COLO668 (cell line): ENCODE measurements around the gene SLC35D2.
"Not testable (repeated sequence)": the region's sequence is repeated elsewhere in the genome, so short reads cannot be mapped to it uniquely, and the experiment has no call there.

Experiments
- DNase-seq: peaks from one replicate; lab custom pipeline; 2025; ENCODE audit not compliant: unreplicated experiment; lab: John Stamatoyannopoulos, UW

Gene SLC35D2

GRCh38 chr9:96317335-96317980, 66.1 kb downstream of the SLC35D2 start:
- DNase-seq: peak; percentile 4

- DNase-seq: no peak
Measured at GRCh38 chr9:96309850-96310249, 73.7 kb downstream of the SLC35D2 start.

DNA sequence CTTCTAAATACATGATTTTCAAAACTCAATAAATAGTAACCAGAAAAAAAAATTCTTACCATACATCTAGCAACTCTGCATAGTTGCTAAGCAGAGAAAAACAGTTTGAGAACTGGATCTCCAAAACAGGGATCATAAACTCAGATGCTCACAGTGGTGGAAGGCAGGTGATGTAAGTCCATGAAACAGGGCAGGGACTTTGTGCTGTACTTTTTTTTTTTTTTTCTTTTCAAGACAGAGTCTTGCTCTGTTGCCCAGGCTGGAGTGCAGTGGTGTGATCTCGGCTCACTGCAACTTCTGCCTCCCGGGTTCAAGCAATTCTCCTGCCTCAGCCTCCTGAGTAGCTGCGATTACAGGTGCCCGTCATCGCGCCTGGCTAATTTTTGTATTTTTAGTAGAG, 76.6 kb downstream of the SLC35D2 start:
- DNase-seq: not testable (repeated sequence)

- DNase-seq: no peak
Measured at GRCh38 chr9:96305171-96305570, 78.3 kb downstream of the SLC35D2 start.

DNA sequence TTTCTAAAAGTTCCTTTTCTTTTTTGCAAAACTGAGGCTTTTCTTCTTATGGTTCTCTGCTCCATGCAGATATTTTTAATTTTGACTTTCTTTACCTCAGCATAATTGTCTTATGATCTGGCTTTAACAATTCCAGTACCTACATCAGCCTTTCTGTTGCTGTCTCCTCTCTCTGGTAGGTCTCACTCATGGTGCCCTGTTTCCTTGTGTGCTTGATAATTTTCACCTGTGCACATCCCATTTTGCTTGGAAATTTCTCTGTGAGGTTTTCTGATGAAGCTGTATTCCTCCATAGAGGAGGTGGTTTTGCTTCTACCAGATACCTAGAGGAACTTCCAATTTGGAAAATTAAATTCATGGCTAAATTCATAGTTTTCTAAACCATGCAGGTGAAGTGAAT, 79.3 kb downstream of the SLC35D2 start:
- DNase-seq: no peak

DNA sequence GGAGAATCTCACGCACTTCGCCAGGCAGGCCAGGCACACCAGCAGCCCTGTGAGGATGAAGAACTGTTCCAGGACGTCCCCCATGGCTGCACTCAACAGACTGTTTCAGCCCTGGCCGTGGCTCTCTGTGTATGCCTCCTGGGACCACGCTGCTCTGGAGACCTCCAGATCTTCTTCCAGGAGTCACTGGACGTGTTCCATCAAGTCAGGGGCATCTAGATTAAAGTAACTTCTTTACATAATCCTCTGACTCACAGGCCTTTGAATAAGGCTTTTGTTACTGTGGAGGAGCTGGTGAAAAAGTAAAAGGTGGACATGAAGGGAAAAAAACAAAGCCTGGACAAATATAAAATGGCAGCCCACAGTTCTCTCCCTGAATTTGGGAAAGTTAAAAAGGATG, 81.5 kb downstream of the SLC35D2 start, which contains the start of gene HSD17B3:
Gene HSD17B3 (minus strand): TSS at position 156 of the 400 bp plus-strand sequence. CDS start 72 bp downstream, at position 84.
- no peak for DNase-seq

DNA sequence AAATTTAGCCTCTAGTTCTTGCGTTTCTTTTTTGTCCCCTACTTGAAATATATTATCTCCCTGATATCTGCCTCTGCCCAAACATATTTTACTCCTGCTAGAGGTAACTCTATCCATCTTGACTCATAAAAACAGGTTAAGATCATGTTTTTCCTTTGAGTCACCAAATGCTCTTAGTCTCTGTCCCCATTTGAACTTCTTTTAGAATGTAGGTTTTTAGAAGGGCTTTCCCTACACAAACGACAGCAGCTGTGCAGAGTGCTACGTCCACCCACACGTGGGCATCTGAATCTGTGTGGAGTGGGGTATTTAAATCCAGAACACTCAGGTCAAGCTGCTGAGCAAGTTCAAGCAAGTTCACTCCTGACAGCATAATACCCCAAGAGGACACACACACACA, 83.7 kb downstream of the SLC35D2 start:
- no peak for DNase-seq

DNA sequence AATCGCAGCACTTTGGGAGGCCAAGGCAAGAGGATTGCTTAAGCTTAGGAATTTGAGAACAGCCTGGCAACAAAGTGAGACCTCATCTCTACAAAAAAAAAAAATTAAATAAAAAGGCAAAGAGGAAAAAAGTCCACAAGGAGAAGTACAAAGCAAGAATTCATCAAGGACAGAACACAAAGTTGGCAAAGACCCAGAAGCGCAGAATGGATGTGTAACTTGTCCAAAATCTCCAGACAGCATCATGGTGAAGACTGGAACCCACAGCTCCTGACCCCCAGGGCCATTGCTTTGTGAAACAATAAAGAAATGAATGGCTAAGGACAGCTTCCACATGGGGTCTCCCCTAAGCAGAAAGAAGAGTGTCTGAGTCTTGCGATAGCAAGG, 89.4 kb downstream of the SLC35D2 start:
- DNase-seq: no peak

- peak; percentile 3 for DNase-seq
Measured at GRCh38 chr9:96293498-96294158, 89.9 kb downstream of the SLC35D2 start.

GRCh38 chr9:96289392-96289791, 94.1 kb downstream of the SLC35D2 start:
- DNase-seq: no peak

DNA sequence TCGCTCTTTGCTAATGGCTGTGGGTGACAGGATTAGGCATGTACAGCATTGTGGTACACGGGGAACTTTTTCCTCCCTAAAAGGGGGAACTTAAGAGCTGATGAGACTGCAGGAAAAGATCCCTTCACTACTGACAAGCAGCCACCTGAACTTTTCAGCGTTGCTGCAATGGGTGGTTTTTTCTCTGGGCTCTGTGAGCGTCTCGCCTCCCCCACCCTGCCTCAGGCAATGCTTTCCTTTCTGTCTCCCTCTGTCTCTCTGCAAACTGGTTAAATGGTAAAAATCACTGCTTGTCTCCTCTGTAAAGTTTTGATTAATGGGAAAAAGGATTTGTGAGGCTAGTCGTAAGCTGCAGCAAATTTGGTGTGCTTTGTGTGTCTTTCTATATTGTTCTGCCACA, 101.9 kb downstream of the SLC35D2 start:
- DNase-seq: no peak

DNA sequence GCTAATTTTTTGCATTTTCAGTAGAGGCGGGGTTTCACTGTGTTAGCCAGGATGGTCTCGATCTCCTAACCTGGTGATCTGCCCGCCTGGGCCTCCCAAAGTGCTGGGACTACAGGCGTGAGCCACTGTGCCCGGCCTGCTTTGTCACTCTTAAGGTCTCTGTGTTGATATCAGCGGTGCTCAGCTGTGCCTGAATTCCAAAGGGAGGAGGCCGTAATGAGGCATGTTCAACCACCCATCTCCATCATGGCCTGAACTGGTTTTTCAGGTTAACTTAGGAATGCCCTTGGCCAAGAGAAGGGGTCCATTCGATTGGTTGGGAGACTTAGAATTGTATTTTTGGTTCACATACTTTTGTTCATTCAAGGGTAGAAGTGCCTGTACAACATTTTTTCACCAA, 103.6 kb downstream of the SLC35D2 start:
- no peak for DNase-seq

DNA sequence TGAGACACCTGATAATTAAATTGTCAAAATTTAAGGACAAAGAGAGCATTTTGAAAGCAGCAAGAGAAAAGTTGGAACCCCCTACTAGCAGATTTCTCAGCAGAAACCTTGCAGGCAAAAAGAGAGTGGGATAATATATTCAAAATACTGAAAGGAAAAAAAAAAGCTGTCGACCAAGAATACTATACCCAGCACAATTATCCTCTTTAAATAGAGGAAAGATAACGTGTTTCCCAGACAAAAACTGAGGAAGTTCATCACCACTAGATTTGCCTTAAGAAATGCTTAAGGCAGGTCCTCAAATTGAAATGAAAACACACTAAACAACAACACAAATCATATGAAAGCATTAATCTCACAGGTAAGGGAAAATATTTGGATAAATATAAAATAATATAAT, 108.6 kb downstream of the SLC35D2 start:
- no peak for DNase-seq
